HG02678 (cell line): ENCODE data around the gene BTC.
A peak's percentile ranks its signal among the peaks of the same experiment; 100 is the strongest.
"Not testable (repeated sequence)": the region's sequence is repeated elsewhere in the genome, so short reads cannot be mapped to it uniquely, and the experiment has no call there.

ENCODE experiments used
- ATAC-seq: cut with Tn5 transposase; IDR thresholded peaks from one replicate; pipeline ENCODE4 v1.9.1; 2021; ENCODE audit warnings: mild to moderate bottlenecking, moderate library complexity; ENCODE audit not compliant: unreplicated experiment

The BTC gene

GRCh38 chr4:74794382-74795010, at the start of gene BTC:
Gene BTC, minus strand, starts transcription at chr4:74794523. Its CDS starts 198 bp downstream, at chr4:74794325.
- ATAC-seq, result no peak

DNA sequence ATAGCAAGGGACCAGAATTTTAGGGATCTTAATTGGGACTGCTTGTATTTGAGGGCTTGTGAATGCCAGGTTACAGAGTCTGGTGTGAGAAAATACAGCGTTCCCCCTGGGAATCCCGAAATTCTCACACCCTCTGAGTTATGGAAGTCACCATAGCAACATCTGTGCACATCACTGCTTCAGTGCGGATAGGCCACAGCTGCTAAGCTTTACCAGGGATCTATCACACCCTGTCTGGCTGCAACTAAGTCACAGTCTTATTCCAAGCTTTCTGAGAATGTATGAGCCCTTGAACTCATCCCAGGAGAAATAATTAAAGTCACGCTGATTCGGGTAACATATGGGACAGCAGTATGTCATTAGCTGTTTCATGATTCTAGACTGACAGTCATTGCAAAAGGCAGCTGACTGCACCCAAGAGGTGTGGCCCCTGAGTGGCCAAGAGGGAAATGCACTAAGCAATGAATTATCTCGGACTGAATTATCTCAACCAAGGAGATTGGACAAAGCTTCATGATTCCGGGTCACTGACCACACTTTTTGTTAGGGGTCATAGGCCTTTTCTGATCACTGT, 46.7 kb upstream of the BTC start:
- ATAC-seq, result no peak

DNA sequence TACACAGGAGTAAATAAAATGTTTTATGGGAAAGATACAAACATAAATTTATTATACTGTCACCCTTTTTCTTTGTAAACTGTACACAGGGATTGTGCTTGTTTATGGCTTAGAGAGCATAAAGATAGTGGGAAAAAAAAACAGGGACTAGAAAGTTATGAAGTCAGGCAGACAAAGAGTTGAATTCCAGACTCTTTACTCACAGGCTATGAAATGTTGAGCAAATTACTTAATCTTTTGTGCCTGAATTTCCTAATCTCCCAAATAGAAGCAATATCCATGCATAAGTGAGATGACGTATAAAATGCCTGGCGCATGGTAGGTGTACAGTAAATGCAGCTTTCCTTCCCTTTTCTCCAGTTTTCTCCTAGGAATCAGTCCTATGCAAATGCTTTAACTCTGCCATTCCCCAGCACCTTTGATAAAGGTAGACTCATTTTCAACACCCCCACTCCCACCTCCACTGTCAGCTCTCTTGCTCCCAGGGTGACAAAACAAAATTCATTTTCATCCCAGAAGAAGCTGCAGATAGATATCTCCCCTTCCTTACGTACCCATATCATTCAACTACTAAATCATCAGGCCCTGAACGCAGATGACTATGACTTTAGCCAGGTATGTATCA, 44.5 kb upstream of the BTC start:
- ATAC-seq, result no peak

DNA sequence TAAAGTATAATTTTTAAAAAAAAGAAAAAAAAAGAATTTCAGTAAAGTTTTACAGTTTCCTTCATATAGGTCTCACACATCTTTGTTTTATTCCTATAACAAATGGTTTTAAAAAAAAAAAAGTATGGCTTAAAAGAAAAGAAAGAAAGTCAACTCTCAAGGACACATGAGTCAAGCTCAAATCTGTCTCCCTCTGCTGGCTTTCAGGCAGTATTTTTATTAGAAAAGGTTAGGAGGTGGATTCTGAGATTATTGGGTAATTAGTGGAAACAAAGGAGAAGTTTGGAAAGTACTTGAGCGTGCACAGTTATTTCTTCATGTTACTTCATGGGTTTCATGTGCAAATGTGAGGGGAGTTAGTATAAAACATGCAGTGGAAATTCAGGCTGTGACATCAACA, 36.6 kb upstream of the BTC start:
- ATAC-seq, result no peak

DNA sequence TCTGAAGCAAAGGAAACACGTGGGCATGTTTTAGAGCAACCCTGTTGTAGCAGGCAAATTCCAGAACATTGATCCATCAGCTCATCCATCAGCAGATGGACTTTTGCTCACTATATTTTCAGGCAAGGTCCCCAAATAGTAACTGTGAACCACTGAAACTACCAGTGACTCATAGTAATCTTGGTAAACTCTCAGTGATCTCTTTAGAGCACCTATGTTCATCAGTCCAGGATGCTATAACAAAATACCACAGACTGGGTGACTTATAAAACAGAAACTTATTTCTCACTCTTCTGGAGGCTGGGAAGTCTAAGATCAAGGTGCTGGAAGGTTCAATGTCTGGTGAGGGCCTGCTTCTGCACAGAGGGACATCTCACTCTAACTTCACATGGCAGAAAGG, 28.9 kb upstream of the BTC start:
- ATAC-seq, result peak; percentile 55

DNA sequence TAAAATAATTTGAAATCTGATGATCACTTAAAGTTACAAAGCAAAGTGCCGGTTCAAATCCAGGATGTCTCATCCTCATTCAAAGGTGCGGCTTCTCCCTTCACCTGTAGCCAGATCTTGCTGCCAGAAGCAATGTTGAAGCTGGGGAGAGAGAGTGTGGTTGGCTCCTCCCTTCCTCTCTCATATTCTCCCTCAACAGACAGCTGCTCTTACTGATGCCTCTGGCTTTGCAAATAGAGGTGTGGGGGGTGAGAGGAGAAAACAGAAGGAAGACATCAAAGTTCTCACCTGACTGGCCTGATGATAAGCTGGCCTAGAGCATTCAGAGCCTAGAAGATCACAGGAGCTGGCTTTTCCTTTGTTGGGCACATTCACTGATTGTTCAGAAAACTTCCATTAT, 28.3 kb upstream of the BTC start:
- ATAC-seq, result no peak

DNA sequence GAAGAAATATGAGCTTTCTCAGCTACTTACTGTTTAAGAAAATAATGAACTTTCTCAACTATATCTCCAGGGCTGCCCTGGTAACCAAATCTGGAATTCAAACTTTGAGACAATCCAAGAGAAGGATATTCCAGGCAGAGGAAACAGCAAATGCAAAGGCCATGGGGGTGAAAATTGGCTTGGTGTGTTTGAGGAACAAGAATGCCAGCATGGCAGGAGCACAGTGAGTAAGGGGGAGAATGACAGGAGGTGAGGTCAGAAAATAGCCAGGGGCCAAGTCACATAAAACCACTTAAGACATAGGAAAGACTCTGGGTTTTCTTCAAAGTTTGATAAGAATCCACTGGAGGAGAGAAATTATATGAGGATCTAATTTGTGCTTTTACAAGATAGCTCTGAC, 27.2 kb upstream of the BTC start:
- ATAC-seq, result no peak

DNA sequence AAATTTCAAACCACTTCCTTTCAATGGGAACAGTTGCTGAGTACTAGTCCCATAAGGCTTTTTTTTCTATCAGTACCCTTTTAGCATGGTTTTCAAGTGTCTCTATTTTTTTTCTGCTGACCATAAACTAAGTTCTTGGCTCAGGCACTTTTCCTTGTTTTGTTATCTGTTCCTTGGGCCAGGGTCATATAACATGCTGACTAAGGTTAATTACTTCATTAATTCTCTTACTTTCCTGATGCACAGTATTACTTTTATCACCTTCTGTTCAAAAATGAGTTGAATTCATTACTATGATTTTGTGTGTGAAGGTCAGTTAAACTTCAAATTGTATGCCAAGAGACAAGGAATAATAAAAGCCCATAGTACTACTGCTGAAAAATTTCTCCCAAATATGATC, 19.7 kb upstream of the BTC start:
- ATAC-seq, result no peak

DNA sequence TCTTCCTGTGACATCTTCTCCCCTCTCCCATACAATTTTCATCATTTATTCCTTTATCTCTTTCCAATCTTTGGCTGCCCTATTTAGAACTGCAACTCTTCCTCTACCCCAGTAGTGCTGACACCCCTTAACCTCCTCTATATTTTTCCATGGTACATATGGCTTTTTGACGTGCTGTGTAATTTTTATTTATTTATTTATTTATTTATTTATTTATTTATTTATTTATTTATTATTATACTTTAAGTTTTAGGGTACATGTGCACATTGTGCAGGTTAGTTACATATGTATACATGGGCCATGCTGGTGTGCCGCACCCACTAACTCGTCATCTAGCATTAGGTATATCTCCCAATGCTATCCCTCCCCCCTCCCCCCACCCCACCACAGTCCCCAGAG, 17.7 kb upstream of the BTC start:
- not testable (repeated sequence) for ATAC-seq

DNA sequence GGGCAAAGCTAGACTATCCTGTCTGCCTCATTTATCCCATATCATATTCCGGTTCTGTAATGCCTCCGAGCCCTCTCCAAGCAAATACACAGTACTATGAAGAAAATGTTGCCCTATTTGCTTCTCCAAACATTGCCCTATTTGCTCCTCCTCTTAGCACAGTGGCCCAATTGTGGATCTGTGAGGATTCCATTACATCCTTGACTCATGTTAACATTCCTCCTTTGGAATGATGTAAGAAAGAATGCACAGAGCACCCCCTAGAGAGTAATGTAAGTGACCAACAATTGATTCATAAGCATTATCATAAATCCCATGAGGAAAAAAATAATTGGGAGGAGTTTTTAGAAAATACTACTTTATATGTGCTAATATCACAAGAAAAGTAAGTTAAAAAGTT, 11.3 kb upstream of the BTC start:
- ATAC-seq, result no peak

DNA sequence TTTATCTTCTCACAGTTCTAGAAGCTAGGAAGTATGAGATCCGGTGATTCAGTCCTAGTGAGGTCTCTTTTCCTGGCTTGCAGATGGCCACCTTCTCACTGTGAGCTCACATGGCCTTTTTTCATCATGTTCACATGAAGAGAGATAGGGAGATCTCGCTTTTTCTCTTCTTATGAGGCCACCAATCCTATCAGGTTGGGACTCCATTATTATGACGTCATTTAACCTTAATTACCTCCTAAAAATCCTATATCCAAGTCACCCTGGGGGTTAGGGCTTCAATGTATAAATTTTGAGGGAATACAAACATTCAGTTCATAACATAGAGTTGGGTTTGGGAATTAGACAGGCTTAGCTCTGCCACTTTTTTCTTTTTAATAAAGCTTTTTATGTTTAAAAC, 6.0 kb upstream of the BTC start:
- ATAC-seq, result no peak

- ATAC-seq, result no peak
Measured at GRCh38 chr4:74796631-74797030, 2.3 kb upstream of the BTC start.

- peak; percentile 54 for ATAC-seq
Measured at GRCh38 chr4:74793757-74794381, 454 bp downstream of the BTC start.

- ATAC-seq, result no peak
Measured at GRCh38 chr4:74790652-74791051, 3.7 kb downstream of the BTC start.

DNA sequence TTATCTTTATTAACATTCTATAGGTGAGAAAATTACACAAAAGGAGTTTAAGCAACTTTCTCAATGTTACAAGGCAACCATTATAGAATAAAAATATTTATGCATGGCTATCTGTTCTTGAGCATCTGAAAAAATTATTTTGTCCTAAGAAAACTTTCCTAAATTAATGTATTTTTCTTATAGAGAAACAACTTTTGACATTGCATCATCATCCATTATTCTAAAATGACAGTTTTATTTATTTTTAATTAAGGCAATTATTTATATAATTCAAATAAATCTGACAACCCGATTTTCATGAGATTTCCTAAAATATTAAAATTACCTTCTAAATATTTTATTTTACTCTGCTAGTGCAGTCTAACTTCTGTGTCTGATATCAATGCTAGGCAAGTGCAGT, 4.8 kb downstream of the BTC start:
- no peak for ATAC-seq

DNA sequence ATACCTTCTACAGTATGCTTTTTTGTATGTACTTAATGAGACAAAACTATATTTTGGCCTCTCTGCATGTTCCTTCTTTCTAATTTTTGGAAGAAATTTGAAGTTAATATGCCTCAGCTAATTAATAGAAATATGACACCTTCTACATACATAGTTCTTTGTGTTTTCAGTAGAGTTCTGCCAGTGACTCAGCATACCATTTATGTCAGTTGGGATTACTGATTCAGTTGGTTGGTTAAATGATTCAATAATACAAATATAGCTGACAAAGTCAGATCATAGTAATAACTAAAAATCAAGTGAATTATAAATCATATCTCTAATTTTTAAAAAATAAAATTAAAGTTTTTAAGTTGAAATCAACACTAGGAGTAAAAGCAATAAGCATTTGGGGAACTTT, 16.8 kb downstream of the BTC start:
- ATAC-seq, result no peak

DNA sequence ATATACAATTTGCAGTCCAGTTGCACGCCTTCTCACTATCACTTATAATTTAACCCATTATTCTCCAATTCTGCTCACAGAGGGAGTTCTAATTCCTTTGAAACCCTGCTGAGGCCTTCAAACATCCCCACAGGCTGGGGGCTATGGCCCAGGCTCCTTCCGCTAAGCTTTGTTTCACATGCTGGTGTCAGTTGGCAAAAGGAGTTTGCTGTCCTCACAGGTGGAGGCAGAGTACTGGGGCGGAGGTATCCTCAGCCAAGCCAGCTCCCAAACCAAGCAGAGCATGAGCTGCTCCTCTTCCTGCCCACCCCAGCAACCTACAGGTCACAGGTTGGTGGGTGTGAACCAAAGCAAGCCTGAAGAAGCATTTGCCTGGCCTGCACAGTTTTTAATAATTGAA, 21.5 kb downstream of the BTC start:
- ATAC-seq, result no peak

DNA sequence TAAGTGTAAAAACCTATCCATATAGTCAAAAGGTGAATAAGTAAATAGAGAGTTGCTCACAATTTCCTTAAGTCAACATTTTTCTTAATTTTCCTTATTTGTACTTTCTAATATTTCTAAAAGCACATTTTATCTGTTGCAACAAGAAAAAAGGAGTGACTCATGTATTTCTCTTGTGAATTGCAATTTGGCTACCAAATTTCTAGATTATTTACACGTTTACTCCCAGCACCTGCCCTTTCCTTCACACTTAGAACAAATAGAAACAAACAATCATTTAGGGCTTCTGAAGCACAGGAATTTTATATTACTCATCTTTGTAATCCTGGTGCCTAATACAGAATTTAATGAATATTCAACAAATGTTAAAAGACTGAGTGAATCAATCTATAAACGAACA, 22.2 kb downstream of the BTC start:
- ATAC-seq, result no peak

DNA sequence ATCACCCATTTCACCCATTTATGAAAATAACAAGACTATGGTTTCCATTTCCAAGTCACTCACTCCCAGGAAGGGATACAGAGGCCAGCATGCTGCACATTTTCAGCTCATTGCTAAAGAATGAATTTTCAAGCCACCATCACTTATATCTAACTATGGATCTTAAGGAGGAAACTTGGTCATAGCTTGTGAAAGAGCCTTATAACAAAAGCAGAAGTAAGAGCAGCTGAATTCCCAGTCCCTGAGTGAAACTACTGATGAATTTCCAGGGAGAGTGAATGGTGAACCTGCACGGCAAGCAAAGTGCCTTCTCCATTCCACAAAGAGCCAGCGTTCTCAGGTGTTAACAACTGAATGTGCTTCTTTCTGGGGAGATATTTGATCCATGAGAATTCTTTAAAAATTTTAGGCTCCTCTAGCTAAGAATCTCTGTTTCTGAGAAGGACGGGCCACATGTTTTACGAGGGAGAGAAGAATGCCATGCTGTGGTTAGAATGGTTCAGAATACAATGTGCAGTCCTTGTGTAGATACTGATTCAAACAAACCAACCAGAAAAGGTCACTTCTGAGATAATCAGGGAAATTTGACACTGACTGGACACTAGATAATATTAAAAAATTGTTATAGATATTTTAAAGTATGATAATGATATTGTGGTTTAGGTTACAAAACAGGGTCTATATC, 24.0 kb downstream of the BTC start:
- ATAC-seq, result no peak

DNA sequence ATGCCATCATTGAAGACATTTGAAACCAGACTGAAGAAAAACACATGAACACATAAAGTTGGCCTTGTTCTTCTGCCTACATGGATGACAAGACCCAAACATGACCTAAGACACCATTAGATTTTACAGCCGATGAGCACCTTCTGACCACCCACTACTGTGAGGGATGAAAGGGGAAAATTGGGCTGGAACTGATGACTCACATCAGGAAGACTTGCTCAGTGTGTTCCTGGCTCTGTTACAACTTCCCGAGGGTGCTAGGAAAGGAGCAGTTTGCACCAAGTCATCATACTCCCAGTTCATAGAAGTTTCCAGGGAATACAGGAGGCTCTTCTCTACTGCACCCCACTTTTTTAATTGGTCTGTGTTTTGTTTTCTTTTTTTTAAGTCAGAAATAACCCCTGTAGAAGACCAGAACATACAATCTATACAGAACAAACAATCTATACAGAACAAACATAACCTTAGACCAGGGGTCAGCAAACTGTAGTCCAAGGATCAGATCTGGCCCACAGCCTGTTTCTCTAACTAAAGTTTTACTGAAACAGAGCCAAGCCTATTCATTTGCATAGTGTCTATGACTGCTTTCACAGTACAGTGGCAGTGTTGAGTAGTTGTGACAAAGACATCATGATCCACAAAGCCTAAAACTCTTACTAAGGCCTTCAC, 25.3 kb downstream of the BTC start:
- ATAC-seq, result peak; percentile 63

DNA sequence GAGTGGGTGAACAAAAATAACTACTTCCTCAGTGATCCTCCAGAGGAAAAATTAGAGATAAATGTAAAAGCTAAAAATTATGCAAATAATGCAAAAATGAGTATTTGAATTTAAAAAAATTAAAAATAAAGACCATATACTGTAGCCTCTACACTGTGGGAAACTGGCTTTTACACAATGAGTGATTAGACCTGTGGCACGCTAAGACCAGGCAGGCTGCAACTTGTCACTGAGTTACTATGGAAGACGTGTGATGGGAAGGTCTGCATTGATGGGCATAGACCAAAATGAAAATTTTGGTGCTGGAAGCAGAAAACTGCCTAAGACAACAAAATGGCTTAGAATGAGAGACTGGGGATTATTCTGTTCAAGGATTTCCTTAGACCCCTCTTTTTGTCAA, 30.2 kb downstream of the BTC start:
- no peak for ATAC-seq
